K562 (cell line): Measurements from ENCODE around the gene SMOC2. TPM values are rescaled to one million over a fixed set of nuclear protein-coding genes. Genes with fewer than 3 reads are reported as not detected.

Experiments
- ATAC-seq: fragments of 200-7000 bp; cut with Tn5 transposase; 3 replicates; pipeline ENCODE4 v1.9.1; 2020; ENCODE audit warnings: moderate library complexity
- BruUV-seq: library from RNA; stranded (reverse); fragments of 400-500 nt; replicated peaks from 2 replicates; lab custom pipeline; 2021; lab: Mats Ljungman, UMichigan
- CTCF ChIA-PET: fragments of 300-600 bp; formaldehyde crosslinking; extraction: SDS; loops from one replicate; lab custom pipeline; 2021; ENCODE audit warnings: low intra/inter-chr PET ratio; lab: Yijun Ruan, JAX
- POLR2A ChIA-PET: fragments of 300-600, 350-650 bp; sonication (Branson Sonifier 250); formaldehyde crosslinking; extraction: SDS; loops from one replicate; lab custom pipeline; 2021; ENCODE audit warnings: antibody characterized with exemption, inconsistent platforms; lab: Yijun Ruan, JAX
- DNase-seq, 4 experiments: peaks; one replicate each; pipeline versions ENCODE4 v3.0.0 to v3.0.0-alpha.2; 2011 to 2018; ENCODE audit warnings: low spot score in 3 of 4, mixed read lengths in 3 of 4; ENCODE audit errors: extremely low read depth in 1 of 4
- FAIRE-seq: peaks from 2 replicates; lab custom pipeline; 2011; peaks lifted over from hg19 to GRCh38; lab: Jason Lieb, UNC
- H2AFZ ChIP-seq: 2 replicates; pipeline ENCODE4 v1.6.0; 2011; ENCODE audit warnings: low read depth, low read length, control low read depth, inconsistent platforms
- H3K27ac ChIP-seq: fragments of 200-600 bp; 3 replicates; pipeline ENCODE4 v1.8.0; 2011; ENCODE audit warnings: low read depth, mild to moderate bottlenecking, control low read depth, inconsistent platforms, low read length, moderate library complexity, mixed read lengths; ENCODE audit errors: extremely low read depth
- H3K27me3 ChIP-seq, 2 experiments: fragments of 300-600 bp in 1 of 2; 2 replicates in 1 of 2; 3 replicates in 1 of 2; pipeline versions ENCODE4 v1.6.0 to v1.8.0; 2011; ENCODE audit warnings: inconsistent platforms in 2 of 2, low read length in 2 of 2, mild to moderate bottlenecking in 1 of 2, mixed read lengths in 1 of 2, moderate library complexity in 1 of 2; ENCODE audit not compliant: control insufficient read depth in 2 of 2, insufficient read depth in 2 of 2
- H3K36me3 ChIP-seq: fragments of 300-600 bp; 3 replicates; pipeline ENCODE4 v1.8.0; 2011; ENCODE audit warnings: mild to moderate bottlenecking, low read length, inconsistent platforms; ENCODE audit not compliant: control insufficient read depth, insufficient read depth
- H3K4me1 ChIP-seq, 2 experiments: fragments of 200-600 bp in 1 of 2; replicated peaks in 1 of 2; 2 replicates in 1 of 2; 3 replicates in 1 of 2; pipeline versions ENCODE4 v1.5.1 to v1.8.0; 2011; ENCODE audit warnings: inconsistent platforms in 2 of 2, low read length in 2 of 2, mild to moderate bottlenecking in 1 of 2, mixed read lengths in 1 of 2, moderate library complexity in 1 of 2; ENCODE audit not compliant: control insufficient read depth in 2 of 2, insufficient read depth in 2 of 2
- H3K4me2 ChIP-seq: 2 replicates; pipeline ENCODE4 v1.6.1; 2011; ENCODE audit warnings: low read length, control low read depth, inconsistent platforms, mixed read lengths; ENCODE audit not compliant: insufficient read depth
- H3K4me3 ChIP-seq: fragments of 200-600 bp; sonication (generic), shearing (Covaris generic); 2 replicates; pipeline ENCODE4 v1.5.1; 2016; ENCODE audit warnings: control low read depth, inconsistent platforms
- H3K79me2 ChIP-seq: fragments of 200-600 bp; 3 replicates; pipeline ENCODE4 v1.8.0; 2011; ENCODE audit warnings: low read length, inconsistent platforms; ENCODE audit not compliant: control insufficient read depth, insufficient read depth
- H3K9ac ChIP-seq, 2 experiments: 2 replicates each; pipeline versions ENCODE4 v1.6.0 to v1.6.1; 2011; ENCODE audit warnings: low read depth in 2 of 2, low read length in 2 of 2, control low read depth in 1 of 2, inconsistent platforms in 1 of 2, mild to moderate bottlenecking in 1 of 2, mixed read lengths in 1 of 2; ENCODE audit not compliant: insufficient read depth in 1 of 2
- H3K9me1 ChIP-seq: one replicate; pipeline ENCODE4 v1.6.0; 2011; ENCODE audit warnings: inconsistent platforms, mild to moderate bottlenecking, low read length, moderate library complexity; ENCODE audit not compliant: control insufficient read depth, insufficient read depth
- H3K9me3 ChIP-seq: replicated peaks from 2 replicates; pipeline ENCODE4 v1.5.1; 2011; ENCODE audit warnings: low read depth, low read length, inconsistent platforms; ENCODE audit not compliant: control insufficient read depth, insufficient read depth
- H4K20me1 ChIP-seq: replicated peaks from 2 replicates; pipeline ENCODE4 v1.6.1; 2011; ENCODE audit warnings: low read length, inconsistent platforms, mixed read lengths; ENCODE audit not compliant: control insufficient read depth, insufficient read depth
- CC2D1A ChIP-seq: fragments of 450-650 bp; IDR thresholded peaks from 2 replicates; pipeline ENCODE4 v1.6.1; 2017; ENCODE audit warnings: mild to moderate bottlenecking
- CHD1 ChIP-seq: fragments of 200-600 bp; sonication (generic); IDR thresholded peaks from one replicate; pipeline ENCODE4 v1.6.1; 2012; ENCODE audit warnings: mild to moderate bottlenecking, moderate library complexity, low read length, inconsistent platforms
- EGR1 ChIP-seq: fragments of 450-650 bp; conservative IDR thresholded peaks from 2 replicates; pipeline ENCODE4 v1.6.1; 2017; ENCODE audit warnings: mild to moderate bottlenecking
- JUN ChIP-seq, 2 experiments: sonication (generic) in 1 of 2; formaldehyde crosslinking in 1 of 2; IDR thresholded peaks; 2 replicates each; pipeline versions ENCODE4 v1.6.1 to v1.8.0; 2012 to 2022; ENCODE audit warnings: borderline replicate concordance in 2 of 2, mild to moderate bottlenecking in 2 of 2, improper control_type of control experiment in 1 of 2, low read depth in 1 of 2, low read length in 1 of 2, missing genetic modification reagents in 1 of 2
- MEF2D ChIP-seq: conservative IDR thresholded peaks from 2 replicates; pipeline ENCODE4 v1.6.1; 2016; ENCODE audit warnings: low read depth, missing genetic modification characterization, missing compliant biosample characterization
- ZNF699 ChIP-seq: fragments of 250-450 bp; sonication (Bioruptor Pico); IDR thresholded peaks from 2 replicates; pipeline ENCODE4 v1.8.0; 2021; ENCODE audit warnings: mild to moderate bottlenecking, moderate library complexity; ENCODE audit not compliant: insufficient replicate concordance
- WGBS: fragments of 100-300 bp; shearing (Covaris generic); methylation state at CpG from one replicate; pipeline ENCODE4 v1.1.6; 2016; ENCODE audit warnings: low coverage, mixed read lengths; ENCODE audit not compliant: insufficient coverage; ENCODE audit errors: missing lambda C conversion rate; 5-methylcytosine and 5-hydroxymethylcytosine counted together
- in situ Hi-C: fragments of 300-500 bp; cut with MboI; formaldehyde crosslinking; loops from 4 replicates; pipeline ENCODE4 v1.15.0; 2018; ENCODE audit warnings: inconsistent platforms, mixed read lengths
- intact Hi-C: fragments of 100-400 bp; cut with micrococcal nuclease; formaldehyde crosslinking; loops from 2 replicates; pipeline ENCODE4 v1.14.2; 2022
- polyA plus RNA-seq, 8 experiments: library from polyadenylated mRNA; depleted of rRNA in 4 of 8; stranded (reverse) in 5 of 8; unstranded in 3 of 8; fragments of >200 nt; fragmentation: Nextera tagmentation in 2 of 8; fragmentation: Illumina TruSeq in 1 of 8; extraction: Ambion mirVana in 2 of 8; extraction: Trizol in 1 of 8; gene quantifications; 2 replicates each; pipeline versions ENCODE4 v1.2.1 to v1.2.3, GENCODE V29; 2011 to 2014; ENCODE audit warnings: inconsistent platforms in 1 of 8, missing spikeins in 1 of 8
- total RNA-seq, 7 experiments: library from RNA; depleted of rRNA in 6 of 7; stranded (reverse); fragments of >200 nt in 6 of 7; fragmentation: Illumina TruSeq in 2 of 7; extraction: Trizol in 2 of 7; gene quantifications; 2 replicates each; pipeline versions ENCODE4 v1.2.1 to v1.2.3, GENCODE V29; 2011 to 2021; ENCODE audit warnings: low replicate concordance in 1 of 7

Gene SMOC2
- total and polyA plus RNA-seq, 9 of the 15 experiments (the other 6 are each of a cell fraction or from before 2014, with no cell fraction given), result 0.45 to 2.3 (median 1.1) TPM

GRCh38 chr6:168599118-168599494 lies 158.1 kb downstream of the SMOC2 start:
- POLR2A ChIA-PET, result no interaction called here
- no peaks in the 10 kb centered on the region for H4K20me1 ChIP-seq
- no peak overlapping the region for H3K27ac ChIP-seq
- CTCF ChIA-PET, result no interaction called here
- TF ChIP-seq ZNF699 (CRISPR knock-in tag) (no peak), EGR1 (peak; percentile 82), CC2D1A (no peak), MEF2D (tag) (no peak), JUN (IDR thresholded peaks at IDR 0.05; ENCODE audit: borderline replicate concordance, low read depth, low read length) (no peak), JUN (CRISPR knock-in tag; IDR thresholded peaks at IDR 0.05; ENCODE audit: borderline replicate concordance) (no peak), CHD1 (no peak)
- in situ Hi-C loops (no loop called here), intact Hi-C loops (no loop called here)
- WGBS, result 10% methylated on average over 3 of the region's 4 CpGs
- H3K9me3 ChIP-seq, result no peaks in the 10 kb centered on the region
- H3K4me1 ChIP-seq, result no peaks in the 10 kb centered on the region
- no peak for ATAC-seq
- H3K27me3 ChIP-seq, result peaks cover 5 to 15% of the 10 kb centered on the region in 2 experiments; a peak in 4 of 5 replicates
- H3K9me1 ChIP-seq, result no peaks in the 10 kb centered on the region
- H3K9ac ChIP-seq, result no peak overlapping the region
- H3K4me3 ChIP-seq, result no peak overlapping the region
- FAIRE-seq, result no peak
- BruUV-seq, result no TSS peak
- H2AFZ ChIP-seq, result no peak overlapping the region
- H3K79me2 ChIP-seq, result no peaks in the 10 kb centered on the region
- no peaks in the 10 kb centered on the region for H3K36me3 ChIP-seq
- H3K4me2 ChIP-seq, result no peak overlapping the region
- no peak for DNase-seq
